ENCODE measurements around the gene RNF225.

DNA sequence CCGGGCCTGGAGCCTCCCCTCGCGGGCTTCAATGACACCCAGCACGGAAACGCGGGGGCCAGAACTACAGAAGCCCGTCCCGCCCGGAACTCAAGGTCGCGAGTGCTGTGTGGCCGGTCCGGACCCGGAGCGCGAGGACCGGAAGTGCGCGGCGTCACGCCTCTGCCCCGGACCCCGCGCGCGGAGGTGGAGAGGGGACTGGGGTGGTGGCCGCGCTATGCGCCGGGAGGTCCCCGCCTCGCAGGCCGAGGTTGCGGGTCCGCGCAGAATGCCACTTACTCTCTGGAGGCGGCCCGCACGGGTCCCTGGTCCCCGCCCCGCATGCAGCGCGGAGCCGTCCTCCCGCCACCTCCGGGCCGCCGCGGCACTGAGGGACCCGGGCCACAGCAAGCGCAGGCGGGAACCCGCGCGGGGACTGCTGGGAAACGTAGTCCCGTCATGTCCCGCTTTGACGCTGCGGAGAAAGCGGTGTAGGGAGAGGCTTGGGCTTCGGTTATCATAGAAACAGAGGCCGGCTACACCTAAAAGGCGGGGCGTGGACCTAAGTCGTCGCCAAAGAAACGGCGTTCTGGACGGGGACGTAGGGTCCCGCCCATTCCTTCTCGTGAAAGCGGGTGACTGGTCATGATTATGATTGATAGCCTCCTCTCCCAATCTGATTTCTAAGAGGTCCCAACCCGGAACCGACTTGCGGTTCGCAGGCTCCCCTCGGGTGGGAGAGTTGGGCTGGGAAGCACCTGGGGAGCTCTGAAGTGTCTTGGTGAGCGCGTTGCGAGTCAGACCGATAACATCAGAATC lies 14.6 kb upstream of the RNF225 start, which contains the start of gene ZNF837:
- no peak for TF ChIP-seq EZH2 (IDR thresholded peaks at IDR 0.05; ENCODE audit: insufficient read depth, low read length)
- TF ChIP-seq, protein P1, sequence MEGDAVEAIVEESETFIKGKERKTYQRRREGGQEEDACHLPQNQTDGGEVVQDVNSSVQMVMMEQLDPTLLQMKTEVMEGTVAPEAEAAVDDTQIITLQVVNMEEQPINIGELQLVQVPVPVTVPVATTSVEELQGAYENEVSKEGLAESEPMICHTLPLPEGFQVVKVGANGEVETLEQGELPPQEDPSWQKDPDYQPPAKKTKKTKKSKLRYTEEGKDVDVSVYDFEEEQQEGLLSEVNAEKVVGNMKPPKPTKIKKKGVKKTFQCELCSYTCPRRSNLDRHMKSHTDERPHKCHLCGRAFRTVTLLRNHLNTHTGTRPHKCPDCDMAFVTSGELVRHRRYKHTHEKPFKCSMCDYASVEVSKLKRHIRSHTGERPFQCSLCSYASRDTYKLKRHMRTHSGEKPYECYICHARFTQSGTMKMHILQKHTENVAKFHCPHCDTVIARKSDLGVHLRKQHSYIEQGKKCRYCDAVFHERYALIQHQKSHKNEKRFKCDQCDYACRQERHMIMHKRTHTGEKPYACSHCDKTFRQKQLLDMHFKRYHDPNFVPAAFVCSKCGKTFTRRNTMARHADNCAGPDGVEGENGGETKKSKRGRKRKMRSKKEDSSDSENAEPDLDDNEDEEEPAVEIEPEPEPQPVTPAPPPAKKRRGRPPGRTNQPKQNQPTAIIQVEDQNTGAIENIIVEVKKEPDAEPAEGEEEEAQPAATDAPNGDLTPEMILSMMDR (IDR thresholded peaks at IDR 0.05; ENCODE audit: insufficient read depth, low read depth, low read length) = no peak
